Measurements from ENCODE around the gene ZNF536. TPM values are rescaled to one million over a fixed set of nuclear protein-coding genes. Genes with fewer than 3 reads are reported as not detected.

The ZNF536 gene
- polyA plus RNA-seq, 4 donors, result 2.8 to 3.8 (median 3.1) TPM

DNA sequence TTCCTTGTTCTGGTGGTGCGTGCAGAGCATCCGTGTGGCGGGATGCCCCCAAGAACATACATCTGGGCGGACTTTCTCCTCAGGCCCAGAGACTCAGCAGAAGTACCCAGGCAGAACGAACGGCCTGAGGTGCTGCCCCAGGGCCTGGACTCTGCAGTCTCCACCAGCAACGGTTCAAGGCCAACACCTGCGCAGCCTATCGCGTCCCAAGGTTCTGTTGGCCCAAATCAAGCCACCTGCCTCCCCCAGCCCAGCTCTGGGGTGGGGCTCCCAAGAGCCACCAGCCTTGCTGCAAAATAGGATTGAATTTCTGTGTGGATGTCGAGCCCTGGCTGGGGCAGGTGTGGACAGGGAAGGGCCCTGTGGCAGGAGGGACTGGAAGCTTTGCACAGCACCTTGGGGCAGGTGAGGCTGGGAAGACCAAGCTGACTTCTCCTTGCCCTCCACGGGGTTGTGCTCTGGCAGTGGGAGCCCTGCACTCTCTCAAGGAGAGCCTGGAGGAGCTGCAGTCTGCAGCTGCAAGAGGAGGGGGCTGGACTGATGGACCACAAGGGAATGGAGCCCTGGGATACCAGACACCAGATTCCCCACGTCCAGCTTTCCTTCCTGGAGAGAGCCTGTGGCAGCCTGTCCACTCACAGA is 146.9 kb downstream of the ZNF536 start:
- DNase-seq (ENCODE audit: low read depth in 4 of 4, low spot score in 2 of 4), result no peak

DNA sequence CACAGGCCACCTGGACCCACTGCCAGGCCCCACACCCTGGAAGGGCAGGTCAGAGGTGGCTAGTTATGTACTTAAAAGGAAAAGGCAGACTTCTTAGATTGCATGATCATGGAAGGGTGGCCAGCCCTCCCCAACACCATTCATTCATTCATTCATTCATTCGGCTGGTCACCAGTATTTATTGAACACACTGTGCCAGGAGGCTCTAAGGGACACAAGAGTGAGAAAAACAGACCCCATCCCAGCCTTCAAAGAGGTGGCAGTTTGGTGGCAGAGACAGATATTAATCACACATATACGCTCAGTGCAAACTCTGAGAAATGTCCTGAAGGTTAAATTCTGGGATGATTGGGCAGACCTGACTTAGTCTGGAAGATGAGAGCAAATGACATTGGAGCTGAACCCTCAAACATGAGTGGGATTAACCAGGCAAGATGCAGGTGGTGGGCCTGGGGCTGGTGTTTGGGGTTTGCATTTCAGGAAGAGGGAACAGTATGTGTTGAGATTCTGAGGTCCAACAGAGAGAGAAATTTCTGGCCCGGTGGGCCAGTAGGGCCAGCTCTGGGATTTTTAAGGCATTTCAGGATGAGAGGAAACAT is 147.5 kb downstream of the ZNF536 start:
- DNase-seq (ENCODE audit: low read depth in 4 of 4, low spot score in 2 of 4), result no peak

GRCh38 chr19:30520735-30521479 is 148.7 kb downstream of the ZNF536 start:
- DNase-seq (ENCODE audit: low read depth in 4 of 4, low spot score in 2 of 4), result no peak

- no peak for DNase-seq (ENCODE audit: low read depth in 4 of 4, low spot score in 2 of 4)
Measured at GRCh38 chr19:30521937-30522336, 149.8 kb downstream of the ZNF536 start.

DNA sequence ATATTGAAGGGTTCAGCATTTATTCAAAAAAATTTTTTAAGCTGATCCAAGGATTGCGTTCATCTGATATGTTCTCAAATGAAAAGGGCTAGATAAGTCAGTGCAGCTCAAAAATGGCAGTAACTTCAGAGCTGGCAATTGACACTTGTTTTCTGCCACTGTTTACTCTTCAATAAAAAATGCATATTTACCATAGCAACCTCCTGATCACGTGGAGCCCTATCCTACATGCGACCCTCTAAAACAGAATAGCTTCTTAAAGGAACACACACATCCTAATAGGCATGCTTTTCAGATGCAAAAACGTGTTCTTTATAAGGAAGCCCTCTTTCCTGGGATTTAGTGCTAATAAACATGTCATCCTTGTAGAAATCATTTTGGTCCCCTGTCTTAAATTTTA is 150.2 kb downstream of the ZNF536 start:
- DNase-seq (ENCODE audit: low read depth in 4 of 4, low spot score in 2 of 4), result no peak

GRCh38 chr19:30523791-30524190 is 151.6 kb downstream of the ZNF536 start:
- DNase-seq (ENCODE audit: low read depth in 4 of 4, low spot score in 2 of 4), result no peak

DNA sequence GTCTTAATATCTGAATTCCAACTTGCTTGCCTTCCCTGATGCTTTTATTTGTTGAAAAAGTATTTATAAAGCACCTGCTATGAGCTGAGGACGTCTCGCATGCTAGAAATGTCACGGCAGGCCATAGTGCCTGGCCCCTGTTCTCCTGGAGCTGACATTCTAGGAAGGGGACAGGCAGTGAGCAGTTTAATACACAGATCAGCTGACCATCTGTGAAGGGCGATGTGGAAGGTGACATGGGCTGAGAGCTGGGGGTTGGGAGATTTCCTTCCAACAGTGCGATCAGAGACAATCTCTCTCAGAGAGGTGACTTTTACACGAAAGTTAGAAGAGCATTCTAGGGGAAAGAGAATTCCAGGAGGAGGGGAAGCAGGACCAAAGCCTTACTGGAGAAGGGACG is 153.2 kb downstream of the ZNF536 start:
- DNase-seq (ENCODE audit: low read depth in 4 of 4, low spot score in 2 of 4), result no peak

DNA sequence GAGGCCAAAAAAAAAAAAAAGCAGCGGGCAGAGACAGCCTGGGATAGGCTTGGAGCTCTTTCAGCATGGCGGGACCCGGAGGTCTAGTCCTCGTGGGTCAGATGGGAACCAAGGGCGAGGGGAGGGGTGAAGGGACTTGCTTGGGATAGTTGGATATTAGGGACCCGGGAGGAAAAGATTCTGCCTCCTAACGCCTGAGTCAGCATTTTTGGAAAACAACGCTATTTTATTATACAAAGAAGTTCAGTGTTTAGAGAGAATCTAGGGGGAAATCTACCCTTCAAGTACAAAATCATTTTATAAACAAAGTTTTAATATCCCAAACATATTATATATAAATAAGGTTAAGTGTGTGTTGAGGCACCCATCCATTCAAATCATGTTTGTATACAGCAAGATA is 156.7 kb downstream of the ZNF536 start:
- DNase-seq (ENCODE audit: low read depth in 4 of 4, low spot score in 2 of 4), result no peak

GRCh38 chr19:30529876-30530275 is 157.7 kb downstream of the ZNF536 start:
- DNase-seq (ENCODE audit: low read depth in 4 of 4, low spot score in 2 of 4), result no peak

DNA sequence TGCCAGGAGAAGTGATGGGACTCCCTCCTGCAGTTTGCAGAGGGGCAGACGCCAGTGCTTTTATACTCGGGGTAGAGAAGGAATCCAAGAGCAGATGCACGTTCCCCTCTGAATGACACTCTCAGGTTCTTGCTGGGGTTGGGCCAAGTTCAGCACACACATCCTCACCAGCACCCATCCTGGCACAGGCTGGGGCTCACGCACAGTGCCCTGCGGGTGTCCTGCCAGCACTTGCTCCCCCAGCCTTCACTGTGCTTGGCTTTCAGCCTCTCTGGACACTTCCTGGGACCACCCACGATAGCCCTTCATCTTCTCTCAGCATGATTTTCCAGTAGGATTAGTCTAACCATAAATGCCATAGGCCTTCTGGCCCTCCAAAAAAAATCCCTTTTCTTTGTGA is 158.6 kb downstream of the ZNF536 start:
- no peak for DNase-seq (ENCODE audit: low read depth in 4 of 4, low spot score in 2 of 4)

- DNase-seq (ENCODE audit: low read depth in 4 of 4, low spot score in 2 of 4), result no peak
Measured at GRCh38 chr19:30535011-30535410, 162.8 kb downstream of the ZNF536 start.

DNA sequence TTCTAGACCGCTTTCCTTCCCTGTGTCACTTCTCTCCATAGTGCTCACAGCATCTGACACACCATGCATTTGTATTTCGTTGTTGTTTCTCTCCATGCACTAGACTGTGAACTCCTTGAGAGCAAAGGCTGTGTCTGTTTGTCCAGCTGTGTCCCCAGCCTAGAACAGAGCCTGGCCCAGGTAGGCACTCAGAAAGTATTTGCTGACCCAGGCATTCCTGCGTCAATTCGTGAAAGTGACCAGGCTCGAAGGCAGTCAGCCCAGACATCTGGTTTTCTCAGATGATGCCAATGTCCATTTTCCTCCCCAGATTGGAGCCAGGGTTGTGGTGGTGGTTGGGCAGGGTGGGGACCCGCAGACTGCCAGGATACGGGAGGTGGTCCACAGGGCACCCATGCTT is 164.8 kb downstream of the ZNF536 start:
- no peak for DNase-seq (ENCODE audit: low read depth in 4 of 4, low spot score in 2 of 4)

- DNase-seq (ENCODE audit: low read depth in 4 of 4, low spot score in 2 of 4), result no peak
Measured at GRCh38 chr19:30539315-30539714, 167.1 kb downstream of the ZNF536 start.

DNA sequence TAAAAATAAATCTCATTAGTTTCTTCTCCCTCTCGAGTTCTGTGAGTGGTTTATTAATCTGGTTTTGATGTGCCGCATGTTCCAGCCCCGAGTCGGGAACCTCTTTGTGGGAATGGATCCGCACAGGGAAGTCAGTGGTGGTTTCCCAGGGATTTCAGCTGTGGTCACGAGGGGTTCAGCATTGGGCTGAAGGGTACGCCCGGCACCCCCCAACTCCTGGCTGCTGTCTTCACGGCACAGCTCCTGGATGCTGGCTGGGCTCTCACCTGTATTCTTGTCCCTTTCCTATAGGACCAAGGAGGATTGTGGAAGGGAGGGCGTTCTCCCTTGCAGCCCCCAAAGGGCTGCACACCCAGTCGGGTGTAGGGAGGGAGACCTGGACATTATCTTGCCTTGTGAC is 167.8 kb downstream of the ZNF536 start:
- no peak for DNase-seq (ENCODE audit: low read depth in 4 of 4, low spot score in 2 of 4)

- DNase-seq (ENCODE audit: low read depth in 4 of 4, low spot score in 2 of 4), result no peak
Measured at GRCh38 chr19:30540761-30541160, 168.6 kb downstream of the ZNF536 start.

DNA sequence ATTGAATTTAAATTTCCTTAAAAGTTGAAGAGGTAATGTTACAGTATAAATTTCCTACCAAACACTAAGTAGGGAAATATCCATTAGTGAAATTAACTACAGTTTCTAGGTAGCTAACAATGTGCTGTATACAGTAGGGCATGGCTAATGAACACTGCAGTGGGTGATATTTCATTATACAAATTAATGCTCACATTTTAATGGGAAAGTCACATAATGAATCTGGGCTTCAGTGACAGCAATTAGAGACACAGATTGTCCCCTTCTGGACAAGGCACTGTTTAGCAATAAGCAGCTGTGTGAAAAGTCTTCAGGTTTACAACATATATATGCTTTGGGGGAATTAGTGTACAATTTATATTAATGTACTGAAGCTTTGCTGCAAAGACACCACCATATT is 169.4 kb downstream of the ZNF536 start:
- no peak for DNase-seq (ENCODE audit: low read depth in 4 of 4, low spot score in 2 of 4)

- no peak for DNase-seq (ENCODE audit: low read depth in 4 of 4, low spot score in 2 of 4)
Measured at GRCh38 chr19:30543243-30543945, 171.2 kb downstream of the ZNF536 start.

GRCh38 chr19:30545752-30546151 is 173.6 kb downstream of the ZNF536 start:
- no peak for DNase-seq (ENCODE audit: low read depth in 4 of 4, low spot score in 2 of 4)

- no peak for DNase-seq (ENCODE audit: low read depth in 4 of 4, low spot score in 2 of 4)
Measured at GRCh38 chr19:30546332-30546731, 174.1 kb downstream of the ZNF536 start.

DNA sequence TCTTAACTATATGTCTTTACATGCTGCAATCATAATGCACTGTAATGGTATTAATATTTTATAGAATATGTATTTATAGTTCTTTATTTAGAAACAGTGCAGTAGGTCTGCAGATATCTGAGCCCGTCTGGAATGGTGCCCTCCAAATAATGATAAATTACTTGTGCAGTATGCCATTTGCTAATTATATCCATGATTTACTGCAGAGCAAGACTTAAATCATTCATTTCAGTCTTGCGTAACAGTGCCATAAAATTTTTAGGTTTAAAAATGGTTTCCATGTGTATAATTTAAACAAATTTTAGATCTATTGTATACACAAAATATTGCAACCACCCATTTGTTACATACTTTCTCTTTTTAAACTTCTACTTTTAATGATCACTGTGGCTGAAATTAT is 175.1 kb downstream of the ZNF536 start:
- no peak for DNase-seq (ENCODE audit: low read depth in 4 of 4, low spot score in 2 of 4)

DNA sequence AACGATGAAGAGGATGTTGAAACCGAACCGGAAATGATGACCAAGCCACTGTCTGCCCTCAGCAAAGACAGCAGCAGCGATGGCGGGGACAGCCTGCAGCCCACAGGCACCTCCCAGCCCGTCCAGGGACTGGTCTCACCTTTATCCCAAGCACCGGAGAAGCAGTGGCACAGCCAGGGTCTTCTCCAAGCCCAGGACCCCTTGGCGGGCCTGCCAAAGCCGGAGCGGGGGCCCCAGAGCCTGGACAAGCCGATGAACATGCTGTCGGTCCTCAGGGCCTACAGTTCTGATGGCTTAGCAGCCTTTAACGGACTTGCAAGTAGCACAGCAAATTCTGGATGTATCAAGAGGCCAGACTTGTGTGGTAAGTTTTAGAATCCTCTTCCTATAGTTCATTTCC is 177.0 kb downstream of the ZNF536 start:
- DNase-seq (ENCODE audit: low read depth in 4 of 4, low spot score in 2 of 4), result no peak

Measured in left renal cortex interstitium (tissue), 4 donors.